H9 (cell line): ENCODE data around the gene MED13L. TPM values are rescaled to one million over a fixed set of nuclear protein-coding genes. Genes with fewer than 3 reads are reported as not detected.
A peak's percentile ranks its signal among the peaks of the same experiment; 100 is the strongest.

Experiments
- DNase-seq: peaks from one replicate; pipeline ENCODE4 v3.0.0-alpha.2; 2017
- H2AFZ ChIP-seq: one replicate; pipeline ENCODE4 v1.6.1; 2013; ENCODE audit warnings: mild to moderate bottlenecking, low read length, control low read depth, moderate library complexity
- H2AK5ac ChIP-seq: 2 replicates; pipeline ENCODE4 v1.6.1; 2013; ENCODE audit warnings: low read length, control low read depth, mixed read lengths; ENCODE audit not compliant: insufficient read length
- H2BK120ac ChIP-seq: one replicate; pipeline ENCODE4 v1.6.1; 2013; ENCODE audit warnings: low read depth, mild to moderate bottlenecking, low read length, control low read depth, inconsistent platforms; ENCODE audit not compliant: poor library complexity, severe bottlenecking
- H2BK12ac ChIP-seq: 2 replicates; pipeline ENCODE4 v1.6.1; 2013; ENCODE audit warnings: low read length, control low read depth, mixed read lengths, low read depth; ENCODE audit not compliant: insufficient read length
- H2BK15ac ChIP-seq: 2 replicates; pipeline ENCODE4 v1.6.1; 2013; ENCODE audit warnings: low read depth, low read length, control low read depth
- H2BK20ac ChIP-seq: one replicate; pipeline ENCODE4 v1.6.1; 2013; ENCODE audit warnings: low read depth, mild to moderate bottlenecking, low read length, control low read depth, inconsistent platforms; ENCODE audit not compliant: poor library complexity, severe bottlenecking
- H2BK5ac ChIP-seq: 2 replicates; pipeline ENCODE4 v1.6.1; 2013; ENCODE audit warnings: low read length, control low read depth, mixed read lengths; ENCODE audit not compliant: insufficient read length
- H3K14ac ChIP-seq: 2 replicates; pipeline ENCODE4 v1.6.1; 2013; ENCODE audit warnings: low read length, control low read depth; ENCODE audit not compliant: insufficient read depth
- H3K18ac ChIP-seq: 2 replicates; pipeline ENCODE4 v1.6.1; 2013; ENCODE audit warnings: low read depth, mild to moderate bottlenecking, mixed read lengths, low read length, control low read depth; ENCODE audit not compliant: insufficient read length
- H3K23ac ChIP-seq: 2 replicates; pipeline ENCODE4 v1.6.1; 2013; ENCODE audit warnings: low read length, control low read depth, mixed read lengths, low read depth; ENCODE audit not compliant: insufficient read length
- H3K23me2 ChIP-seq: 2 replicates; pipeline ENCODE4 v1.6.1; 2013; ENCODE audit warnings: low read depth, mild to moderate bottlenecking, mixed read lengths, low read length, control low read depth; ENCODE audit not compliant: insufficient read length, poor library complexity, severe bottlenecking
- H3K27ac ChIP-seq: 2 replicates; pipeline ENCODE4 v1.5.1; 2013; ENCODE audit warnings: low read length, control low read depth, mixed read lengths, low read depth; ENCODE audit not compliant: insufficient read length
- H3K27me3 ChIP-seq: 2 replicates; pipeline ENCODE4 v1.6.1; 2013; ENCODE audit warnings: low read length, control low read depth, inconsistent platforms; ENCODE audit not compliant: insufficient read depth
- H3K4ac ChIP-seq: 2 replicates; pipeline ENCODE4 v1.6.1; 2013; ENCODE audit warnings: low read depth, mild to moderate bottlenecking, control low read depth, inconsistent platforms, low read length, moderate library complexity
- H3K4me1 ChIP-seq: 2 replicates; pipeline ENCODE4 v1.6.1; 2013; ENCODE audit warnings: low read length, control low read depth, inconsistent platforms; ENCODE audit not compliant: insufficient read depth
- H3K4me2 ChIP-seq: 2 replicates; pipeline ENCODE4 v1.6.1; 2013; ENCODE audit warnings: low read length, control low read depth, mixed read lengths; ENCODE audit not compliant: insufficient read length, insufficient read depth
- H3K56ac ChIP-seq: 2 replicates; pipeline ENCODE4 v1.6.1; 2013; ENCODE audit warnings: low read depth, mild to moderate bottlenecking, mixed read lengths, low read length, control low read depth; ENCODE audit not compliant: insufficient read length
- H3K79me1 ChIP-seq: 2 replicates; pipeline ENCODE4 v1.6.1; 2013; ENCODE audit warnings: low read depth, mild to moderate bottlenecking, moderate library complexity, low read length, control low read depth, inconsistent platforms; ENCODE audit not compliant: insufficient read depth, poor library complexity, severe bottlenecking
- H3K79me2 ChIP-seq: 2 replicates; pipeline ENCODE4 v1.6.1; 2013; ENCODE audit warnings: low read length, control low read depth, inconsistent platforms; ENCODE audit not compliant: insufficient read depth
- H3K9ac ChIP-seq: 2 replicates; pipeline ENCODE4 v1.6.1; 2013; ENCODE audit warnings: low read length, control low read depth, mixed read lengths; ENCODE audit not compliant: insufficient read length; ENCODE audit errors: extremely low read depth
- H3K9me3 ChIP-seq: one replicate; pipeline ENCODE4 v1.6.1; 2013; ENCODE audit warnings: low read depth, low read length, inconsistent platforms; ENCODE audit not compliant: control insufficient read depth
- H3T11ph ChIP-seq: one replicate; pipeline ENCODE4 v1.6.1; 2013; ENCODE audit warnings: mild to moderate bottlenecking, low read length, control low read depth, inconsistent platforms
- H4K20me1 ChIP-seq: one replicate; pipeline ENCODE4 v1.6.1; 2013; ENCODE audit not compliant: control insufficient read depth, insufficient read length, insufficient read depth
- H4K5ac ChIP-seq: 2 replicates; pipeline ENCODE4 v1.6.1; 2013; ENCODE audit warnings: low read depth, mild to moderate bottlenecking, mixed read lengths, low read length, control low read depth; ENCODE audit not compliant: insufficient read length
- H4K8ac ChIP-seq: replicated peaks from 2 replicates; pipeline ENCODE4 v1.6.1; 2013; ENCODE audit warnings: low read length, control low read depth, mixed read lengths, low read depth; ENCODE audit not compliant: insufficient read length
- H4K91ac ChIP-seq: 2 replicates; pipeline ENCODE4 v1.6.1; 2013; ENCODE audit warnings: low read depth, mild to moderate bottlenecking, moderate library complexity, mixed read lengths, low read length, control low read depth; ENCODE audit not compliant: insufficient read length
- H3K27ac Mint-ChIP-seq, 3 experiments: 2 replicates in 2 of 3; 3 replicates in 1 of 3; pipeline ENCODE4 v1.8.0; 2020 to 2021; ENCODE audit warnings: mixed read lengths in 3 of 3, mild to moderate bottlenecking in 1 of 3, moderate library complexity in 1 of 3
- H3K27me3 Mint-ChIP-seq: 2 replicates; pipeline ENCODE4 v1.8.0; 2021; ENCODE audit warnings: low read depth, mild to moderate bottlenecking, moderate library complexity, mixed read lengths
- H3K36me3 Mint-ChIP-seq, 3 experiments: 2 replicates in 2 of 3; 3 replicates in 1 of 3; pipeline ENCODE4 v1.8.0; 2020 to 2021; ENCODE audit warnings: low read depth in 3 of 3, mixed read lengths in 3 of 3; ENCODE audit not compliant: insufficient read depth in 1 of 3
- H3K4me1 Mint-ChIP-seq, 2 experiments: 2 replicates each; pipeline ENCODE4 v1.8.0; 2020; ENCODE audit warnings: mixed read lengths in 2 of 2
- H3K4me3 Mint-ChIP-seq, 2 experiments: 2 replicates in 1 of 2; 3 replicates in 1 of 2; pipeline ENCODE4 v1.8.0; 2020 to 2021; ENCODE audit warnings: mild to moderate bottlenecking in 2 of 2, mixed read lengths in 2 of 2, moderate library complexity in 1 of 2
- H3K9me3 Mint-ChIP-seq, 2 experiments: 2 replicates in 1 of 2; 3 replicates in 1 of 2; pipeline ENCODE4 v1.8.0; 2020; ENCODE audit warnings: mild to moderate bottlenecking in 2 of 2, mixed read lengths in 2 of 2, moderate library complexity in 1 of 2
- WGBS: extraction: QIAGEN DNeasy Blood & Tissue Kit; methylation state at CpG from one replicate; pipeline ENCODE4 v1.1.7; 2013; ENCODE audit warnings: missing lambda C conversion rate, low lambda C conversion rate, mixed read lengths; ENCODE audit not compliant: insufficient read length; ENCODE audit errors: extremely low coverage; 5-methylcytosine and 5-hydroxymethylcytosine counted together
- total RNA-seq: library from RNA; stranded (reverse); gene quantifications from 2 replicates; pipeline ENCODE4 v1.2.1, GENCODE V29; 2021
- TF ChIP-seq, protein P1 (sequence below): fragments of 200-600 bp; sonication (generic); conservative IDR thresholded peaks from 3 replicates; pipeline ENCODE4 v1.8.0; 2021; ENCODE audit warnings: antibody characterized with exemption, mild to moderate bottlenecking

MED13L gene
- total RNA-seq, 1 experiment from 2014 or later, result 52.4 TPM

DNA sequence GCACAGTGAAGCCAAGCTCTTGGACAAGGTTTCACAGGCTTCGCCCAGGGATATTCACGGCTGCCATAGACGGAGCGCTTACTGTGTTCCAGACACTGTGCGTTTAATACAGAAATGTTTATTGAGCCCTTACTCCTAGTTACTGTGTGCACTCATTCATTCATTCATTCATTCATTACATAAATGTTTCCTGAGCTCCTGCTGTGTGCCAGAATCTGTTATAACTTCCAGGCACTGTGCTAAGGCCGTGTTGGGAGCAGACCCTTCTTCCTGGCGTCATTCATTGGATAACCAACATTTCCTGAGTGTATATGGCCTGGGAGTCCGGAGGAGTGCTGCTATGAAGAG is 760 bp upstream of the MED13L start:
- H3K4ac ChIP-seq, result no peak overlapping the region
- H3K27me3 ChIP-seq, result no peaks in the 10 kb centered on the region
- H3K79me1 ChIP-seq, result no peaks in the 10 kb centered on the region
- H2AK5ac ChIP-seq, result no peak overlapping the region
- H3K9ac ChIP-seq, result no peak overlapping the region
- H4K8ac ChIP-seq, result no peak overlapping the region
- H4K91ac ChIP-seq, result no peak overlapping the region
- no peak overlapping the region for H2BK15ac ChIP-seq
- peaks cover 8% of the 10 kb centered on the region; the same call in 1 of the 2 replicates for H3K79me2 ChIP-seq
- no peaks in the 10 kb centered on the region for H3K9me3 ChIP-seq
- no CpG with 5 or more reads among the region's 8 CpGs for WGBS
- Mint-ChIP-seq H3K36me3 (no peaks in the 10 kb centered on the region), H3K27me3 (peaks cover 1% of the 10 kb centered on the region; the same call in 1 of the 2 replicates), H3K4me3 (peak overlapping the region; percentile 81 to 92), H3K4me1 (peaks cover 59 to 61% of the 10 kb centered on the region in 2 experiments), H3K27ac (peak overlapping the region in 1 of 3 experiments; percentile 89; a peak in 3 of 7 replicates), H3K9me3 (no peaks in the 10 kb centered on the region; a peak in 3 of 5 replicates)
- no peak overlapping the region for H3T11ph ChIP-seq
- no peak for DNase-seq
- H2BK20ac ChIP-seq, result no peak overlapping the region
- no peak overlapping the region for H3K18ac ChIP-seq
- TF ChIP-seq, protein P1, sequence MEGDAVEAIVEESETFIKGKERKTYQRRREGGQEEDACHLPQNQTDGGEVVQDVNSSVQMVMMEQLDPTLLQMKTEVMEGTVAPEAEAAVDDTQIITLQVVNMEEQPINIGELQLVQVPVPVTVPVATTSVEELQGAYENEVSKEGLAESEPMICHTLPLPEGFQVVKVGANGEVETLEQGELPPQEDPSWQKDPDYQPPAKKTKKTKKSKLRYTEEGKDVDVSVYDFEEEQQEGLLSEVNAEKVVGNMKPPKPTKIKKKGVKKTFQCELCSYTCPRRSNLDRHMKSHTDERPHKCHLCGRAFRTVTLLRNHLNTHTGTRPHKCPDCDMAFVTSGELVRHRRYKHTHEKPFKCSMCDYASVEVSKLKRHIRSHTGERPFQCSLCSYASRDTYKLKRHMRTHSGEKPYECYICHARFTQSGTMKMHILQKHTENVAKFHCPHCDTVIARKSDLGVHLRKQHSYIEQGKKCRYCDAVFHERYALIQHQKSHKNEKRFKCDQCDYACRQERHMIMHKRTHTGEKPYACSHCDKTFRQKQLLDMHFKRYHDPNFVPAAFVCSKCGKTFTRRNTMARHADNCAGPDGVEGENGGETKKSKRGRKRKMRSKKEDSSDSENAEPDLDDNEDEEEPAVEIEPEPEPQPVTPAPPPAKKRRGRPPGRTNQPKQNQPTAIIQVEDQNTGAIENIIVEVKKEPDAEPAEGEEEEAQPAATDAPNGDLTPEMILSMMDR, result no peak
- no peak overlapping the region for H3K23ac ChIP-seq
- no peak overlapping the region for H4K5ac ChIP-seq
- no peak overlapping the region for H3K27ac ChIP-seq
- no peak overlapping the region for H2AFZ ChIP-seq
- no peak overlapping the region for H2BK12ac ChIP-seq
- H2BK5ac ChIP-seq, result no peak overlapping the region
- H2BK120ac ChIP-seq, result no peak overlapping the region
- H3K23me2 ChIP-seq, result peaks cover 13% of the 10 kb centered on the region
- peak overlapping the region; percentile 69; the same call in 1 of the 2 replicates for H3K14ac ChIP-seq
- peaks cover 2% of the 10 kb centered on the region; the same call in 1 of the 2 replicates for H3K4me1 ChIP-seq
- no peak overlapping the region for H3K56ac ChIP-seq
- H3K4me2 ChIP-seq, result peak overlapping the region; percentile 51
- no peaks in the 10 kb centered on the region for H4K20me1 ChIP-seq
